ENCODE measurements around the gene MUC5B. TPM values are rescaled to one million over a fixed set of nuclear protein-coding genes. Genes with fewer than 3 reads are reported as not detected.
A peak's percentile ranks its signal among the peaks of the same experiment; 100 is the strongest.

MUC5B gene
- total and polyA plus RNA-seq, 3 donors from 2014 or later = 0.45 to 0.87 (median 0.50) TPM

DNA sequence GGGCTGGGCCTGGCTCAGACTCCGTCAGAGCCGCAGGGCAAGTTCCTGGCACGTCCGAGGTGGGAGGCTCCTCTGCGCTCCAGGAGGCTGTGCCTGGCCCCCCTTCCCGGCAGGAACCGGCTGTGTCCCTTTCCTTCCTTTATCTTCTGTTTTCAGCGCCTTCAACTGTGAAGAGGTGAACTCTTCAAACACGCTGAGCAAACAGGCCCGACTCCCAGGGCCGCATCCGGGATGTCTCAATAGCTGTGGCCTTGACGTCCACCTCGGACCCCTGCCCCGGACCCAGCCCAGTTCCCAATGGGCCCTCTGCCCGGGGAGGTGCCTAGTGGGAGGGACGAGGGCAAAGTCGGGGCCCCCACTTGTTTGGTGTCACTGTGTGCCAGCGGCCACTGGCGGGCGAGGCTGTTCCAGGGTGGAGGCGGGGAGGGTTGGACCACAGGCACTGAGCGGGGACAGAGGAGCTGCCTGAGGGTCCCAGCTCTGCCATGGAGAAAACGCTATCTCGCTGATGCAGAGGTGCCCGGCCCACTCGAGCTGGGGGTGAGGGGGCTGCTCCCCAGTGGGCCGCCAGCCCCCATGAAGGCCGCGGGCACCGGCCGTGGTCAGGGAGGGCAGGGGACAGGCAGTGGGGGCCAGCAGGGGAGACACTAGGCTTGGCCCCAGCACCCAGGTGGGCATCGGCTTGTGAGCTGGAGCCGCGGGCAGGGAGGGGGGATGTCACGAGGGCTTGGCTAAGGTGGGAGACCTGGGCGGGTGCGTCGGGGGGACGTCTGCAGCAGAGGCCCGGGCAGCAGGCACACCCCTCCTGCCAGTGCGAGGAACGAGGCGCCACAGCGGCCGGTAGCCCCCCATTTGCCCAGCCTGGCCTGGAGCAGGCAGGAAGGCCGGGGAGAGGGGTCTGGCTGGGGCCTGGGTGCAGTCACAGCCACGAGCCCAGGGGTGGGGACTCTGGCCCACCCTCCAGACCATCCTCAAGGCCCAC lies 2.7 kb upstream of the MUC5B start:
- no peak for DNase-seq
- H3K36me3 ChIP-seq (ENCODE audit: low read depth, missing control alignments) = no peaks in the 10 kb centered on the region
- no peaks in the 10 kb centered on the region for H3K27me3 ChIP-seq
- H3K4me1 ChIP-seq = peaks cover 12% of the 10 kb centered on the region
- no peak overlapping the region for H3K27ac ChIP-seq
- intact Hi-C loops (cut with DNase I; ENCODE audit: low total_unique reads) = no loop called here
- WGBS, 2 donors = 62 to 63% methylated on average over 22 to 47 of the region's 48 CpGs
- no peak for TF ChIP-seq POLR2A (IDR thresholded peaks at IDR 0.05)
- TF ChIP-seq, protein P1, sequence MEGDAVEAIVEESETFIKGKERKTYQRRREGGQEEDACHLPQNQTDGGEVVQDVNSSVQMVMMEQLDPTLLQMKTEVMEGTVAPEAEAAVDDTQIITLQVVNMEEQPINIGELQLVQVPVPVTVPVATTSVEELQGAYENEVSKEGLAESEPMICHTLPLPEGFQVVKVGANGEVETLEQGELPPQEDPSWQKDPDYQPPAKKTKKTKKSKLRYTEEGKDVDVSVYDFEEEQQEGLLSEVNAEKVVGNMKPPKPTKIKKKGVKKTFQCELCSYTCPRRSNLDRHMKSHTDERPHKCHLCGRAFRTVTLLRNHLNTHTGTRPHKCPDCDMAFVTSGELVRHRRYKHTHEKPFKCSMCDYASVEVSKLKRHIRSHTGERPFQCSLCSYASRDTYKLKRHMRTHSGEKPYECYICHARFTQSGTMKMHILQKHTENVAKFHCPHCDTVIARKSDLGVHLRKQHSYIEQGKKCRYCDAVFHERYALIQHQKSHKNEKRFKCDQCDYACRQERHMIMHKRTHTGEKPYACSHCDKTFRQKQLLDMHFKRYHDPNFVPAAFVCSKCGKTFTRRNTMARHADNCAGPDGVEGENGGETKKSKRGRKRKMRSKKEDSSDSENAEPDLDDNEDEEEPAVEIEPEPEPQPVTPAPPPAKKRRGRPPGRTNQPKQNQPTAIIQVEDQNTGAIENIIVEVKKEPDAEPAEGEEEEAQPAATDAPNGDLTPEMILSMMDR (IDR thresholded peaks at IDR 0.05) = no peak
- no peaks in the 10 kb centered on the region for H3K9me3 ChIP-seq
- no peak overlapping the region for H3K4me3 ChIP-seq

GRCh38 chr11:1220941-1221721 lies 1.7 kb upstream of the MUC5B start:
- DNase-seq = no peak
- Histone ChIP-seq H3K4me1 (peaks cover 12% of the 10 kb centered on the region), H3K4me3 (no peak overlapping the region), H3K36me3 (ENCODE audit: low read depth, missing control alignments) (no peaks in the 10 kb centered on the region), H3K27ac (no peak overlapping the region), H3K9me3 (no peaks in the 10 kb centered on the region), H3K27me3 (no peaks in the 10 kb centered on the region)
- TF ChIP-seq POLR2A (IDR thresholded peaks at IDR 0.05) = no peak
- TF ChIP-seq, protein P1 (IDR thresholded peaks at IDR 0.05) = no peak
- WGBS, 2 donors = 77 to 78% methylated on average over 25 to 28 of the region's 28 CpGs
- intact Hi-C loops (cut with DNase I; ENCODE audit: low total_unique reads) = no loop called here

DNA sequence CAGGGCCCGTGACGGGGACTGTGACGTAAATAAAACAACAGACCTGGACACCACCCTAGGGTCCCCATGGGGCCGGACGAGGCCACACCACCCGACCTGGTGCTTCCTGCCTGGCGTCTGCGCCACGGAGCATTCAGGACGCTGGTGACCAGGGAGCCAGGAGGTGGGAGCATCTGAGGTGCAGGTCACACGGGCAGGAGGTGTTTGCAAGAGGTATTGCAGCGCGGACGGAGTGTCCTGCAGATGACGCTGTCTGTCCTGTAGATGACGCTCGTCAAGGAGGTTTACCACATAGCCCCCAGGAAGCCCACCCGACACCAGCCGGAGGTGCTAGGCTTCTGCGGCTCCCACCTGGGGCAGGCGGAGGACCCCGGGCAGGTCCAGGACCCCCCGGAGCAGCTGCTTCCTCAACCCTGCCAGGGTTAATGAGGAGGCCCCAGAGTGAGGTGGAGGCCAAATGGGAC lies 986 bp upstream of the MUC5B start:
- intact Hi-C loops (cut with DNase I; ENCODE audit: low total_unique reads) = no loop called here
- TF ChIP-seq POLR2A (IDR thresholded peaks at IDR 0.05) = no peak
- TF ChIP-seq, protein P1 (IDR thresholded peaks at IDR 0.05) = no peak
- Histone ChIP-seq H3K9me3 (no peaks in the 10 kb centered on the region), H3K4me1 (peaks cover 12% of the 10 kb centered on the region), H3K36me3 (ENCODE audit: low read depth, missing control alignments) (no peaks in the 10 kb centered on the region), H3K27ac (no peak overlapping the region), H3K4me3 (no peak overlapping the region), H3K27me3 (no peaks in the 10 kb centered on the region)
- no peak for DNase-seq
- WGBS, 2 donors = 80 to 86% methylated on average over 5 to 23 of the region's 23 CpGs

DNA sequence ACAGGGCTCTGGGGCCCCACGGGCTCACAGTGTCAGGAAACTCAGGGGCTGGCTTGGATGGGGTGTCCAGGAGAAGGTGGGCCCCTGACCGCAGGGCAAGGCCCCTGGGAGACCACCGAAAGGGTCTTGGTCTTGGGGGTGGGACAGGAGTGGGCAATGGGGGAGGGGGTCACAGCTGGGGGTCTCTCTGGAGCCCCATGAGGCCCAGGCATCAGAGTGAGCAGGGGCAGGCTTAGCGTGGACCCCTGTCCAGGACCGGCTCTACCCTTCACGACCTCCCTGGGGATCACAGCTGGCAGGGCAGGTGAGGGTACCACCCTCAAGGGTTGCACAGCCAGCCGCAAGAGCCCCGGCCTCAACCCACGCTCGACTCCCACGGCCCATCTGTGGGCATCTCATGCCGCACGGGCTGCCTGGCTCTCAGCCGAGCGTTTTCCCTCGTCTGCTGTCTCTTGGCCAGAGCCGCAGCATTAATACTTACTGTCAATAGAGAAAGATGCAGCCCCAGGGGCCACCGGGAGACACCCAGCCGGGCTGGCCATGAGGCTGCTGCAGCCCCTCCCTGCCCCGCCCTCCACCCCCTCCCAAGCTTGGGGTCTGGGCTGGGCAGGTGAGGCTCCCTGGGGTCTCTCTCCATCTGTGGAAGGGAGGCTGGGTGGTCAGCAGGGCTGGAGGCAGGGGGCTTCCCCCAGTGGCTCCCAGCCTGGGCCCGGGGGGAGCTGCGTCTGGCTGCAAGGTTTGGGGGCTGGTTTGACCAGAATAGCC lies 662 bp downstream of the MUC5B start:
- Histone ChIP-seq H3K9me3 (no peaks in the 10 kb centered on the region), H3K36me3 (ENCODE audit: low read depth, missing control alignments) (no peaks in the 10 kb centered on the region), H3K27me3 (no peaks in the 10 kb centered on the region), H3K4me3 (no peak overlapping the region), H3K27ac (no peak overlapping the region), H3K4me1 (peaks cover 12% of the 10 kb centered on the region)
- 53 to 77% methylated on average over 3 to 20 of the region's 22 CpGs for WGBS, 2 donors
- intact Hi-C loops (cut with DNase I; ENCODE audit: low total_unique reads) = no loop called here
- no peak for TF ChIP-seq POLR2A (IDR thresholded peaks at IDR 0.05)
- TF ChIP-seq, protein P1 (IDR thresholded peaks at IDR 0.05) = no peak
- peak; percentile 51 for DNase-seq

Data from testis (tissue), 3 donors.